Activated CD8-positive, alpha-beta memory T cell treated with anti-CD3 and anti-CD28 coated beads, Interleukin-2, amount 10 ng/mL, durations not matched to agents 7 days and 5 days (primary cell): ENCODE data around the gene CLP1. TPM values are rescaled to one million over a fixed set of nuclear protein-coding genes. Genes with fewer than 3 reads are reported as not detected.

ENCODE experiments used
- ATAC-seq: fragments of 150-1000 bp; cut with Tn5 transposase; one replicate; pipeline ENCODE4 v1.10.0; 2021; ENCODE audit warnings: moderate library complexity
- CTCF ChIA-PET: fragments of 350-600 bp; sonication (Branson Sonifier 250); formaldehyde crosslinking; loops from one replicate; lab custom pipeline; 2021; ENCODE audit warnings: antibody characterized with exemption; lab: Charles Lee
- DNase-seq: peaks from one replicate; pipeline ENCODE4 v3.0.0-alpha.2; 2020
- H3K27ac Mint-ChIP-seq: one replicate; pipeline ENCODE4 v1.8.0; 2021; ENCODE audit warnings: mild to moderate bottlenecking, mixed read lengths
- H3K27me3 Mint-ChIP-seq: one replicate; pipeline ENCODE4 v1.8.0; 2021; ENCODE audit warnings: mixed read lengths
- H3K36me3 Mint-ChIP-seq: one replicate; pipeline ENCODE4 v1.8.0; 2021; ENCODE audit warnings: mild to moderate bottlenecking, mixed read lengths
- H3K4me1 Mint-ChIP-seq: one replicate; pipeline ENCODE4 v1.8.0; 2021; ENCODE audit warnings: mixed read lengths
- H3K4me3 Mint-ChIP-seq: one replicate; pipeline ENCODE4 v1.8.0; 2021; ENCODE audit warnings: mild to moderate bottlenecking, moderate library complexity, mixed read lengths
- H3K9me3 Mint-ChIP-seq: one replicate; pipeline ENCODE4 v1.8.0; 2022; ENCODE audit warnings: low read depth, mixed read lengths
- total RNA-seq, 2 experiments: library from RNA; stranded (reverse); gene quantifications; one replicate each; pipeline ENCODE4 v1.2.3, GENCODE V29; 2021

Gene CLP1
- total RNA-seq, 2 experiments from 2014 or later: 15.7 to 22.6 TPM

DNA sequence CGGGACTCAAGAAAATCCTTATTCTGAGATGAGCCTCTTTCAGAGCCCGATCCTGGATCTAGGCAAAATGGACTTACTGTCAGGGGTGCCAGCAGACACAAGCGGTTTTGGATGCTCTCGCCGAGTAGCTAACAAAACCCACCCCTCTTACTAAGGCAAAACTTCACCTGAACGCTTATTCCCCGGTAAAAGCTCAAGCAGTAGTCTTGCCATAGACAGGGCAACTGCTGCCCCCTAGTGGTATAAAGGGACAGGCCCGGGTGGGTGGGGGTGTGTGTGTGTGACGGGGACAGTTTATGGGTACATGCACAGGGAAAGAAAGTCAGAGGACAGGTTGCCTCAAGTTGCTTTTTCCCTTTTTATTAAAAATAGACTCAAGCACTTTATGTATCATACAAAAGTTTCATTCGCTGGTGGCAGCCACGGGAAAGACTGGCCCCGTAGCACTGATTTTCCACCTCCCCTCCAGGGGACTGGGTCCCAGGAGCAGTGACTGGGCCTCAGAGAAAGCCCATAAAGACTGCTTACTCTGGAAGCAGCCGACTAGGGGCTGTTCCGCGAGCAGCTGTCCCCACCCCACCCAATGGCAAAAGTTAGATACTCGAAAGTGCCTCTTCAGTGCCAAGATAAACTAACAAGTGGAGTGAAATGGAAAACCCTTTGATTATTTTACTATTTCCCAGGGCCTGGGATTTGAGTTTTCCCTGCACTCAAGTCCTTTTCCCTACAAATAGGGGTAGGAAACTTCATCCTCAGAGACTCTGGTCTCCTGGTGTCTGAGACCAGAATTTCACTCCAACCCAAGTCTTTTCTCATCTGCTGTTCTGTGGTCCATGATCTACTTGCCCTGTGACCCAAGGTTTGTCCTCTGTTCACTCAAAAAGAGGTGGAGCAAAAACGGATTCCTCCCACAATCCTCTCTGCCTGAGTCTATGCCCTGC is 12.5 kb upstream of the CLP1 start:
- ATAC-seq: peak; percentile 83
- Mint-ChIP-seq H3K36me3 (no peaks in the 10 kb centered on the region), H3K9me3 (no peaks in the 10 kb centered on the region), H3K4me1 (peaks cover 33% of the 10 kb centered on the region), H3K27ac (no peak overlapping the region), H3K27me3 (peaks cover 64% of the 10 kb centered on the region), H3K4me3 (no peak overlapping the region)
- DNase-seq: peak; percentile 90
- CTCF ChIA-PET: interaction anchor here (0.5 to 10.0 kb wide), 42 partner anchors 9 to 319 kb away, joined by 3 to 267 read pairs (median 4); partner anchors contain the start of genes CLP1, RTN4RL2, SELENOH and SMTNL1

DNA sequence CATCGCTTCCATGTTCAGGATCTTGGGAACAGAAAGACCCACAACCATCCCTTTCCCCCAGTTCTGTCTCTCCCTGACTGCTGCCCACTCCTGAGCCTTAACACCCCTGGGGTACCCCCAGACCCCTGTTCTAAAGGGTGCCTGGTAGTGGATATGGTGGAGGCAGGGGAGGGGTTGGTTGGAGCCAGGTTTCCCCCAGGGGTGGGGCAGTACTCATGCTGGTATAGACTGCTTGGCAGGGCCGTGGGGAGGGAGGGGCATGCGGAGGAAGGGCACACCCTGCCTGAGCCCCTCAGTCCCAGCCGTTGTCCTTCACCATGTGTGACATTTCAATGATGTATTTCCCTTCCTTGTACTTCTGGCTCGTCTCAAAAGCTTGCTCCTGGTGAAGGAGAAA is 11.9 kb upstream of the CLP1 start:
- CTCF ChIA-PET: interaction anchor here (1.0 to 10.0 kb wide), 10 partner anchors 8 to 310 kb away, joined by 3 to 267 read pairs (median 15); partner anchors contain the start of genes CLP1, RTN4RL2, SSRP1 and UBE2L6
- H3K4me1 Mint-ChIP-seq: peaks cover 36% of the 10 kb centered on the region
- H3K9me3 Mint-ChIP-seq: no peaks in the 10 kb centered on the region
- ATAC-seq (no peak), DNase-seq (no peak)
- peaks cover 64% of the 10 kb centered on the region for H3K27me3 Mint-ChIP-seq
- no peaks in the 10 kb centered on the region for H3K36me3 Mint-ChIP-seq
- H3K27ac Mint-ChIP-seq: no peak overlapping the region
- no peak overlapping the region for H3K4me3 Mint-ChIP-seq

DNA sequence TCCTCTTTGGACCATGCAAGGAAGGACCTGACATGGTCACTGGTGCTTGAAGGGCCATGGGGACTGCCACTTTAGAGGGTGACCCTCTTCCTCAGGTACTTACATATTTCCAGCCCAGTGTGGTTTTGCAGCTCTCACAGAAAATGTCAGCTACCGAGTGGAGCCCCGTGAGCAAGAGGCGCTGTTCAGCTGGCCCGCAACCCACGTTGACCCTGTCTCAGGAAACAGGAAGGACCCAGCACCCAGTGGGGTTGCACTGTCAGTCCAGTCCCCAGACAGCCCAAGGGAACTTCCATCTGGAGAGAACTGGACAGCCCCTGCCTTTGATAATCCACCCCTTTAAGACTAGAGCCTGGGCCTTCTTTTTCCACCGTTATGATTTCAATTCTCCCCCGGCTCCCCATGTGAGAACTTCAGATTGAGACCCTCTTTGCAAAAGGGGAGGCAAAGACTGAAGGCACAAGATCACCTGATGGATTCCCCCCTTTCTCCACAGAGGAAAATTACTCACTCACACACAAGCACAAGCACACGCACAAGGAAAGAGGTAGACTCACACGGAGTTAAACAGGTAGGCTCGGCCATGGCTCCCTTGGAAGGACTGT is 11.3 kb upstream of the CLP1 start:
- Mint-ChIP-seq H3K4me1 (peaks cover 38% of the 10 kb centered on the region), H3K36me3 (no peaks in the 10 kb centered on the region), H3K9me3 (no peaks in the 10 kb centered on the region), H3K27me3 (peaks cover 60% of the 10 kb centered on the region), H3K27ac (no peak overlapping the region), H3K4me3 (no peak overlapping the region)
- CTCF ChIA-PET: interaction anchor here (1.0 to 10.0 kb wide), 6 partner anchors 11 to 153 kb away, joined by 3 to 267 read pairs (median 4); partner anchors contain the start of genes CLP1 and UBE2L6
- DNase-seq: no peak
- no peak for ATAC-seq

DNA sequence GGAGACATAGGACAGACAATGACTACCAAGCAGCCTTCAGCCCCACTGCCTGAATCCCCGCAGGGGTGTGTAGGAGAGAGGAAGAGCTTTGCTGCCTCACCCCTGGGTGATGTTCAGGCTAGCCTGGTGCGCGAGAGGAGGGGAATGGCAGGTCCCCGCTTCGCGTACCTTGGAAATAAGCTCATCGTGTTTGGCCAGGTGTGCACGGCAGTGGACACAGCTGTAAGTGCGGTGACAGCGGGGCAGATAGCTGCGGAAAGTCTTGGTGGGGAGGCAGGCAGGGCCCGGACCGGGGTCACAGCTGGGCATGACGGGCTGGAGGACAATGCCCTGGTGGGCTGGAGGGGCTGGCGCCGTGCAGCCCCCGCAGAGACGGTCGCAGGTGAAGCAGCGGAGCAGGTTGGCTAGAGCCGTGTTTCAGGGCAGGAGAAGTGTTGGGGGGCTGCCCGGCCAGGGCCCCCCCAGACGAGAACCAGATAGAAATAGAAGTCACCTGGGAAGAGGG is 10.7 kb upstream of the CLP1 start:
- Mint-ChIP-seq H3K9me3 (no peaks in the 10 kb centered on the region), H3K4me1 (peaks cover 36% of the 10 kb centered on the region), H3K4me3 (no peak overlapping the region), H3K27ac (no peak overlapping the region), H3K36me3 (no peaks in the 10 kb centered on the region), H3K27me3 (peaks cover 57% of the 10 kb centered on the region)
- ATAC-seq (no peak), DNase-seq (no peak)
- CTCF ChIA-PET: interaction anchor here (1.1 to 10.0 kb wide), 5 partner anchors 21 to 154 kb away, joined by 3 to 267 read pairs (median 5); partner anchors contain the start of gene UBE2L6

DNA sequence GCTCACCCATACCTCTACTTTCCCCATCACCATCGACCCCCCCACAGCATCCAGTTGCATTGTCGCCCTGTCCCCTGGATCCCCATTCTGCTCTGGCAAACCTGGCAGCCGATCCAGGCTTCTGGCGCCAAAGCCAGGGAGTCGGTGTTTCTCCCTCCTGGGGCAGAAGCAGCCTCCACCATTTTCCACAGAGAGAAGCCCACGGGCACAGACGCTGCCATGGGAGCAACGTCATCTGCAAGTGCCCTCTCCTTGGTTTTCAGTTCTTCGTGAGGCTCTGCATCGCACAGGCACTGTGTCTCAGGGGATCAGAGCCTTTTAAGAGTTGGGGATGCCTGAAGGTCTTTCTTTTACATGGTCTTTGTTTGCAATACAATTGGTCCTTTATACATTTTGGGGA is 10.2 kb upstream of the CLP1 start:
- CTCF ChIA-PET: interaction anchor here (1.1 to 10.0 kb wide), 8 partner anchors 8 to 189 kb away, joined by 3 to 267 read pairs (median 6); partner anchors contain the start of gene UBE2L6
- Mint-ChIP-seq H3K4me1 (peaks cover 39% of the 10 kb centered on the region), H3K9me3 (no peaks in the 10 kb centered on the region), H3K27me3 (peaks cover 57% of the 10 kb centered on the region), H3K36me3 (no peaks in the 10 kb centered on the region), H3K27ac (no peak overlapping the region), H3K4me3 (no peak overlapping the region)
- ATAC-seq (no peak), DNase-seq (no peak)

DNA sequence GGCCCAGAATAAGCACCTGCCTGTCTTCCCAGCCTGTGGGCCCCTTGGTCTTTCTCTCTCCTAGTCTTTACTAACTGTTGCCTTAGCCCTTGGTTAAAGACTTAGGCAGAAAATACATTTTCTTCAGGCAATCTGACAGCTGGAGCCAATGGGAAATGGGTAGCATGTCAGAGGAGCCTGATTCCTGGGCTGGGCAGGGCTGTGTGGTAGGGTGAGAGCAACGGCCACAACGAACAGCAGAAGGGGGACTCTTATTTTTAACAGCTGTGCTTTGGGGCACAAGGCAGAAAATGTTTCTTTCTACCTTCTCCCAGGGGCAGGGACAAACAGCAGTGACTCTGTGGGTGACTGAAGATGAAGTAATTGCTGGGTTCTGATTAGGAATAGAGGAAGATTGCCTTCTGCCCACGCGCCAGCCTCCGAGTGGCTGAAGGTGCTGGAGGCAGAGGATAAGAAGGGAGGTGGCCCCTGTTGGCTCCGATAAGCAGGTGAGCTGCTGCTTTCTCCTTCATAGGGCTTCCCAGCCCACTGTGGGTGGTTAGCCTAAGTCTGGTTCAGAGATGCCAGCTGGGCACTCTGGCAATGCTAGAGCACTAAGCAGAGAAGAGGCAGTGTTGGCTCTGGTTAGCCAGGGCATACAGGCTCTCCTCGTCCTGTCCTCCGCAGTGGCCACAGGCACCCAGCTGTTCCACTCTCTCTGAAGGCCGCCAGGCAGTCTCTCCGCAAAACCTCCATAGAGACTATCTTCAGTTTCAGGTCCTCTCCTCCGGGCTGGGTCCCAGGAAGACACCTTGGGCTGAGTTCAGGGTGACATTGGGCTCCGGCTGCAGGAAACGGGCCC is 9.4 kb upstream of the CLP1 start:
- H3K27ac Mint-ChIP-seq: no peak overlapping the region

DNA sequence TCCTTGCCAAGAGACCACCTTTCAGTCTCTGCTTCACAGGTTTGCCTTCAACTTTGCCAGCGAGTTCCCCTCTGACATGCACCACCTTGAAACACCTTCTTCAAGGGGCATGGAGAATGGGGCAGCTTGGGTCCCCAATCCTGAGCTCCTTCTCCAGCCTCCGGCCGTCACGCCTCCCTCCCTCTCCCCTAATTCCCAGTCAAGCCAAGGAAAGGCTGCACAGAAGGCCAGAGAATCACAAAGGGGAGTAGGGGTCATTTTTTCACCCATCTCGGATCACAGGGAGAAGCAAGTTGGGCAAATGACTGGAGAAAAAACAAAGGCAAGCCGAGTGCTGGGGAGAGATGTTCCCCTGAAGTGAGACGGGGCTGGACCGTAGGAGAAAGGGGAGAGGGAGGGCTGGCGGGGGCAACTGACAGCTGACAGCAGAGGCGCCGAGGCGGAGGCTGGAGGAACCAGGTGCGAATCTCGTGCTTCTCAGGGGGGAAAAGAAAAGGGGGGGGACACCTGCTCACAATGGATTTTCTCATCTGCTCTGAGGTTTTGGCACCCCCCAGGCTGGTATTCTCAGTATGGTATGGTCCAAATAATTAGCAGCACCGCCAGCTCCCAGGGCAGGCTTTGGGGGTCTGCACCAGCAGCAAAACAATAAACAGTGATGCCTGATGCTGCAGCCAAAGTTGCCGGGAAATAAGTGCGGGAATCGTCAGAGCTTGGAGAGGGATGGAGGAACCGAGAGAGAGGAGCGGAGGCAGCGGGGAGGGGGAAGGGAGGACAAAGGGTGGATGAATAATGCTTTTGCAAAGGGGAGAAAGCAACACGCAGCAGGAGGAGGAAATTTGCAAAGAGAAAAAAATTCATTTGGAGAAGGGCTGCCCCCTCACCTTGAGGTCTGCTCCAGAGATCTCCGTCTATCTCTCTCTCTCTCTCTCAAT is 8.5 kb upstream of the CLP1 start:
- ATAC-seq (no peak), DNase-seq (no peak)
- CTCF ChIA-PET: interaction anchor here (1.3 to 3.5 kb wide), 8 partner anchors 10 to 191 kb away, joined by 3 to 12 read pairs (median 6); partner anchors contain the start of gene UBE2L6
- peaks cover 49% of the 10 kb centered on the region for H3K4me1 Mint-ChIP-seq
- peaks cover 49% of the 10 kb centered on the region for H3K27me3 Mint-ChIP-seq
- H3K36me3 Mint-ChIP-seq: no peaks in the 10 kb centered on the region
- H3K27ac Mint-ChIP-seq: no peak overlapping the region
- H3K9me3 Mint-ChIP-seq: no peaks in the 10 kb centered on the region
- peak overlapping the region; percentile 68 for H3K4me3 Mint-ChIP-seq

More for the DNA sequence above, 9.4 kb upstream of the CLP1 start:
- Mint-ChIP-seq H3K4me3 (peak overlapping the region; percentile 68), H3K27me3 (peaks cover 56% of the 10 kb centered on the region), H3K9me3 (no peaks in the 10 kb centered on the region), H3K36me3 (no peaks in the 10 kb centered on the region), H3K4me1 (peaks cover 47% of the 10 kb centered on the region)
- ATAC-seq: no peak
- DNase-seq: no peak
- CTCF ChIA-PET: interaction anchor here (1.3 to 3.5 kb wide), 7 partner anchors 9 to 190 kb away, joined by 3 to 12 read pairs (median 7); partner anchors contain the start of gene UBE2L6

DNA sequence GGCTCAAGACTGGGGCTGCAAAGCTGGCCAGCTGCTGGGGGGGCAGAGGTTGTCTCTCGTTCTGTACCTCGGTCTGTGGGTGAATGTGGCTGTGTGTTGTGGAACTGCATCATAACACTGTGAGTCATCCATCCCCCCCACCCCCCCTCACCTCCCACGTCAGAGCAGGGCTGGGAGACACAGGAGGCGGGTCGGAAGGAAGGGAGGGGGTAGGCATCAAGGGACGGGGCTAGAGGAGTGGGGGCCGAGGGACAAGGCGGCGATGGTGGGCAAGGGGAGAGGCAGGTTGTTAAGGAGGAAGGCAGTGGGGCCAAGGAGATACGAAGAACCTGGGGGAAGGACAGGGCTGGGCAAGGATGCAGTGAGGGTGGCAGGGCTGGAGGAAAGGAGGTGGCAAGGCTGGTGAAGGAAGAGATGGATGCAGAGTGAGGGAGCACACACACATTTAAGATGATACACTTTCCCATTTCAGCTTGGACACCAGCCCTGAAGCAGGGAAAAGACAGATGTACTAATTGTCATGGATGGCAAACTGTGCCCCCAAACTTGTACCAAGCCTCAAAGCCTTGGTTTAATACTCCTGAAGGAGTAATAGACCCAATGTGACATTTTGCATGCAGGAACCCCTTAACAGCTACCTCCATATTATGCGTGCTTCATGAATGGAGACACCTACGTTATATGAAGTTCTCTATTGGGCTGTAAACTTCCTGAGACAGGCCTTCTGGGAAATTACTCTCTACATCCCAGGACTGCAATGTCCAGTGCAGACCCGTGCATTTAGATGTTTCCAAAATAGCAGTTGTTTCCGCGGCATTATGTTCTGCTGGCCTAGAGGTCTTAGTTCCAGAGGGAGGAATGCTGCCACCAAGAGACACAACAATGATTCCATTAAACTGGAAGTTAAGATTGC is 7.5 kb upstream of the CLP1 start, which contains the start of gene YPEL4:
Gene YPEL4, minus strand, starts transcription at position 87 of the 913 bp plus-strand sequence. CDS start 2,805 bp downstream, outside the sequence.
- CTCF ChIA-PET: interaction anchor here (1.4 to 1.9 kb wide), 3 partner anchors 80 to 192 kb away, joined by 3 to 12 read pairs (median 3); partner anchors contain the start of gene UBE2L6
- Mint-ChIP-seq H3K27ac (peak within 1 kb of the TSS; percentile 44), H3K4me1 (peaks cover 55% of the 10 kb centered on the region), H3K27me3 (peaks cover 43% of the 10 kb centered on the region), H3K4me3 (peak within 1 kb of the TSS; percentile 68), H3K36me3 (no peaks in the 10 kb centered on the region), H3K9me3 (no peaks in the 10 kb centered on the region)
- DNase-seq: peak; percentile 80
- peak; percentile 82 for ATAC-seq

DNA sequence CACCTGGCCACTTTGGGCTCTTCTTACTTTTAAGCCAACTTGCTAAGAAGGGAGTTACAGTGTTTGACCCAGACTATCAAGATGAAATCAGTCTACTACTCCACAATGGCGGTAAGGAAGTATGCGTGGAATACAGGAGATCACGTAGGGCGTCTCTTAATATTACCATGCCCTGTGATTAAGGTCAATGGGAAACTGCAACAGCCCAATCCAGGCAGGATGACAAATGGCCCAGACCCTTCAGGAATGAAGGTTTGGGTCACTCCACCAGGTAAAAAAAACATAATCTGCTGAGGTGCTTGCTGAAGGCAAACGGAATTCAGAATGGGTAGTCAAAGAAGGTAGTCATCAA is 6.8 kb upstream of the CLP1 start:
- H3K4me1 Mint-ChIP-seq: peaks cover 55% of the 10 kb centered on the region
- CTCF ChIA-PET: interaction anchor here (1.4 kb wide), 1 partner anchor 193 kb away, joined by 3 read pairs; no protein-coding TSS in a partner anchor

DNA sequence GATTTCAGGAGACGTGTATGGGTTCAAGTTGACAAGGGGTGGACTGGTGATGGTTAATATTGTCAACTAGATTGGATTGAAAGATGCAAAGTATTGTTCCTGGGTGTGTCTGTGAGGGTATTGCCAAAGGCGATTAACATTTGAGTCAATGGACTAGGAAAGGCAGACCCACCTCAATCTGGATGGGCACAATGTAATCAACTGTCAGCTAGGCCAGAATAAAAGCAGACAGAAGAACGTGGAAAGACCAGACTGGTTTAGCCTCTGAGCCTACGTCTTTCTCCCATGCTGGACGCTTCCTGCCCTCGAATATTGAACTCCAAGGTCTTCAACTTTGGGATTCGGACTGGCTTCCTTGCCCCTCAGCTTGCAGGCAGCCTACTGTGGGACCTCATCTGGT is 6.2 kb upstream of the CLP1 start:
- H3K27me3 Mint-ChIP-seq: peaks cover 30% of the 10 kb centered on the region
- no peak overlapping the region for H3K27ac Mint-ChIP-seq
- no peak overlapping the region for H3K4me3 Mint-ChIP-seq
- CTCF ChIA-PET: interaction anchor here (1.6 kb wide), 1 partner anchor 83 kb away, joined by 7 read pairs; the partner anchor contains the start of gene UBE2L6
- no peak for DNase-seq
- ATAC-seq: no peak
- peaks cover 51% of the 10 kb centered on the region for H3K4me1 Mint-ChIP-seq
- H3K36me3 Mint-ChIP-seq: no peaks in the 10 kb centered on the region
- H3K9me3 Mint-ChIP-seq: no peaks in the 10 kb centered on the region

More for the DNA sequence above, 6.8 kb upstream of the CLP1 start:
- no peaks in the 10 kb centered on the region for H3K9me3 Mint-ChIP-seq
- no peaks in the 10 kb centered on the region for H3K36me3 Mint-ChIP-seq
- DNase-seq (no peak), ATAC-seq (no peak)
- no peak overlapping the region for H3K4me3 Mint-ChIP-seq
- no peak overlapping the region for H3K27ac Mint-ChIP-seq
- peaks cover 37% of the 10 kb centered on the region for H3K27me3 Mint-ChIP-seq
